SK-N-SH treated with all-trans-retinoic acid at 6 μM for 48 hours (cell line): ENCODE measurements around the gene HS1BP3.

ENCODE experiments used
- PATZ1 ChIP-seq: fragments of 250-450 bp; sonication (Bioruptor Pico); IDR thresholded peaks from 2 replicates; pipeline ENCODE4 v1.8.0; 2020; ENCODE audit warnings: mild to moderate bottlenecking, moderate library complexity, borderline replicate concordance
- POU6F1 ChIP-seq: fragments of 250-450 bp; sonication (Bioruptor Pico); IDR thresholded peaks from 2 replicates; pipeline ENCODE4 v1.8.0; 2021; ENCODE audit warnings: low read depth, mild to moderate bottlenecking, moderate library complexity, borderline replicate concordance
- RARB ChIP-seq: fragments of 250-450 bp; sonication (Bioruptor Pico); IDR thresholded peaks from 2 replicates; pipeline ENCODE4 v1.8.0; 2021; ENCODE audit warnings: mild to moderate bottlenecking, moderate library complexity
- SNAI2 ChIP-seq: fragments of 250-450 bp; sonication (Bioruptor Pico); IDR thresholded peaks from 2 replicates; pipeline ENCODE4 v1.5.0; 2020; ENCODE audit warnings: mild to moderate bottlenecking, moderate library complexity
- TSHZ2 ChIP-seq: fragments of 250-450 bp; sonication (Bioruptor Pico); IDR thresholded peaks from 2 replicates; pipeline ENCODE4 v1.5.0; 2020; ENCODE audit warnings: mild to moderate bottlenecking, moderate library complexity
- ZFP3 ChIP-seq: fragments of 250-450 bp; sonication (Bioruptor Pico); IDR thresholded peaks from 2 replicates; pipeline ENCODE4 v1.5.0; 2020; ENCODE audit warnings: mild to moderate bottlenecking, moderate library complexity
- ZFP30 ChIP-seq: fragments of 450-650 bp; formaldehyde crosslinking; IDR thresholded peaks from 2 replicates; pipeline ENCODE4 v1.5.0; 2022; ENCODE audit warnings: mild to moderate bottlenecking, moderate library complexity
- ZNF565 ChIP-seq: fragments of 450-650 bp; formaldehyde crosslinking; conservative IDR thresholded peaks from 2 replicates; pipeline ENCODE4 v1.5.0; 2020; ENCODE audit warnings: low read depth, mild to moderate bottlenecking, moderate library complexity
- ZNF70 ChIP-seq: fragments of 450-650 bp; formaldehyde crosslinking; IDR thresholded peaks from 2 replicates; pipeline ENCODE4 v1.5.0; 2020; ENCODE audit warnings: mild to moderate bottlenecking, moderate library complexity

- no peak for TF ChIP-seq ZNF565
- no peak for TF ChIP-seq RARB
- no peak for TF ChIP-seq PATZ1
- no peak for TF ChIP-seq SNAI2
- no peak for TF ChIP-seq POU6F1 (CRISPR knock-in tag)
- TF ChIP-seq ZFP30 (CRISPR knock-in tag), result no peak
- no peak for TF ChIP-seq TSHZ2 (CRISPR knock-in tag)
- TF ChIP-seq ZFP3 (CRISPR knock-in tag), result no peak
- TF ChIP-seq ZNF70 (CRISPR knock-in tag), result no peak
These were observed 5.6 kb downstream of the HS1BP3 start for GRCh38 chr2:20645301-20645701.
